ENCODE data around the gene ADCY4. TPM values are rescaled to one million over a fixed set of nuclear protein-coding genes. Genes with fewer than 3 reads are reported as not detected.

Gene ADCY4
- total and polyA plus RNA-seq, 2 of the 13 experiments (the other 11 are each of a cell fraction or from before 2014, with no cell fraction given) = 0.03 TPM; not detected in 1

DNA sequence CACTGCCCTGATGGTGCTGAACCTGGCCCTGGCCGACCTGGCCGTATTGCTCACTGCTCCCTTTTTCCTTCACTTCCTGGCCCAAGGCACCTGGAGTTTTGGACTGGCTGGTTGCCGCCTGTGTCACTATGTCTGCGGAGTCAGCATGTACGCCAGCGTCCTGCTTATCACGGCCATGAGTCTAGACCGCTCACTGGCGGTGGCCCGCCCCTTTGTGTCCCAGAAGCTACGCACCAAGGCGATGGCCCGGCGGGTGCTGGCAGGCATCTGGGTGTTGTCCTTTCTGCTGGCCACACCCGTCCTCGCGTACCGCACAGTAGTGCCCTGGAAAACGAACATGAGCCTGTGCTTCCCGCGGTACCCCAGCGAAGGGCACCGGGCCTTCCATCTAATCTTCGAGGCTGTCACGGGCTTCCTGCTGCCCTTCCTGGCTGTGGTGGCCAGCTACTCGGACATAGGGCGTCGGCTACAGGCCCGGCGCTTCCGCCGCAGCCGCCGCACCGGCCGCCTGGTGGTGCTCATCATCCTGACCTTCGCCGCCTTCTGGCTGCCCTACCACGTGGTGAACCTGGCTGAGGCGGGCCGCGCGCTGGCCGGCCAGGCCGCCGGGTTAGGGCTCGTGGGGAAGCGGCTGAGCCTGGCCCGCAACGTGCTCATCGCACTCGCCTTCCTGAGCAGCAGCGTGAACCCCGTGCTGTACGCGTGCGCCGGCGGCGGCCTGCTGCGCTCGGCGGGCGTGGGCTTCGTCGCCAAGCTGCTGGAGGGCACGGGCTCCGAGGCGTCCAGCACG, 18.9 kb downstream of the ADCY4 start (continued):
- TF ChIP-seq, protein P1, sequence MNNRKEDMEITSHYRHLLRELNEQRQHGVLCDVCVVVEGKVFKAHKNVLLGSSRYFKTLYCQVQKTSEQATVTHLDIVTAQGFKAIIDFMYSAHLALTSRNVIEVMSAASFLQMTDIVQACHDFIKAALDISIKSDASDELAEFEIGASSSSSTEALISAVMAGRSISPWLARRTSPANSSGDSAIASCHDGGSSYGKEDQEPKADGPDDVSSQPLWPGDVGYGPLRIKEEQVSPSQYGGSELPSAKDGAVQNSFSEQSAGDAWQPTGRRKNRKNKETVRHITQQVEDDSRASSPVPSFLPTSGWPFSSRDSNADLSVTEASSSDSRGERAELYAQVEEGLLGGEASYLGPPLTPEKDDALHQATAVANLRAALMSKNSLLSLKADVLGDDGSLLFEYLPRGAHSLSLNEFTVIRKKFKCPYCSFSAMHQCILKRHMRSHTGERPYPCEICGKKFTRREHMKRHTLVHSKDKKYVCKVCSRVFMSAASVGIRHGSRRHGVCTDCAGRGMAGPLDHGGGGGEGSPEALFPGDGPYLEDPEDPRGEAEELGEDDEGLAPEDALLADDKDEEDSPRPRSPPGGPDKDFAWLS (CRISPR knock-in tag; IDR thresholded peaks at IDR 0.05; ENCODE audit: borderline replicate concordance) = peak; percentile 31; the same call in 1 of the 2 replicates
- TF ChIP-seq ZNF343 (CRISPR knock-in tag; IDR thresholded peaks at IDR 0.05) = peak; percentile 99
- no peak for TF ChIP-seq BHLHE40 (IDR thresholded peaks at IDR 0.05; ENCODE audit: low read length)
- TF ChIP-seq ZSCAN31 (CRISPR knock-in tag; IDR thresholded peaks at IDR 0.05; ENCODE audit: low read depth) = peak; percentile 93
- TF ChIP-seq SIX1 (CRISPR knock-in tag; IDR thresholded peaks at IDR 0.05; ENCODE audit: borderline replicate concordance) = no peak
- TF ChIP-seq, protein P2, sequence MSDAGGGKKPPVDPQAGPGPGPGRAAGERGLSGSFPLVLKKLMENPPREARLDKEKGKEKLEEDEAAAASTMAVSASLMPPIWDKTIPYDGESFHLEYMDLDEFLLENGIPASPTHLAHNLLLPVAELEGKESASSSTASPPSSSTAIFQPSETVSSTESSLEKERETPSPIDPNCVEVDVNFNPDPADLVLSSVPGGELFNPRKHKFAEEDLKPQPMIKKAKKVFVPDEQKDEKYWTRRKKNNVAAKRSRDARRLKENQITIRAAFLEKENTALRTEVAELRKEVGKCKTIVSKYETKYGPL (CRISPR knock-in tag; IDR thresholded peaks at IDR 0.05) = peak; percentile 90; the same call in 1 of the 2 replicates
- peak; percentile 99 for TF ChIP-seq KLF6 (CRISPR knock-in tag; IDR thresholded peaks at IDR 0.05)
- TF ChIP-seq ZNF232 (CRISPR knock-in tag; IDR thresholded peaks at IDR 0.05; ENCODE audit: borderline replicate concordance) = peak; percentile 99
- TF ChIP-seq, protein P3, sequence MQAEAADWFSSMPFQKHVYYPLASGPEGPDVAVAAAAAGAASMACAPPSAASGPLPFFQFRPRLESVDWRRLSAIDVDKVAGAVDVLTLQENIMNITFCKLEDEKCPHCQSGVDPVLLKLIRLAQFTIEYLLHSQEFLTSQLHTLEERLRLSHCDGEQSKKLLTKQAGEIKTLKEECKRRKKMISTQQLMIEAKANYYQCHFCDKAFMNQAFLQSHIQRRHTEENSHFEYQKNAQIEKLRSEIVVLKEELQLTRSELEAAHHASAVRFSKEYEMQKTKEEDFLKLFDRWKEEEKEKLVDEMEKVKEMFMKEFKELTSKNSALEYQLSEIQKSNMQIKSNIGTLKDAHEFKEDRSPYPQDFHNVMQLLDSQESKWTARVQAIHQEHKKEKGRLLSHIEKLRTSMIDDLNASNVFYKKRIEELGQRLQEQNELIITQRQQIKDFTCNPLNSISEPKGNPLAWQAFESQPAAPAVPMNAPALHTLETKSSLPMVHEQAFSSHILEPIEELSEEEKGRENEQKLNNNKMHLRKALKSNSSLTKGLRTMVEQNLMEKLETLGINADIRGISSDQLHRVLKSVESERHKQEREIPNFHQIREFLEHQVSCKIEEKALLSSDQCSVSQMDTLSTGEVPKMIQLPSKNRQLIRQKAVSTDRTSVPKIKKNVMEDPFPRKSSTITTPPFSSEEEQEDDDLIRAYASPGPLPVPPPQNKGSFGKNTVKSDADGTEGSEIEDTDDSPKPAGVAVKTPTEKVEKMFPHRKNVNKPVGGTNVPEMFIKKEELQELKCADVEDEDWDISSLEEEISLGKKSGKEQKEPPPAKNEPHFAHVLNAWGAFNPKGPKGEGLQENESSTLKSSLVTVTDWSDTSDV (CRISPR knock-in tag; IDR thresholded peaks at IDR 0.05) = peak; percentile 90
- peak; percentile 96 for TF ChIP-seq AGO2 (optimal IDR thresholded peaks at IDR 0.05; ENCODE audit: low read depth, low read length)
- peak; percentile 85 for TF ChIP-seq WIZ (CRISPR knock-in tag; IDR thresholded peaks at IDR 0.05)
- TF ChIP-seq, protein P4, sequence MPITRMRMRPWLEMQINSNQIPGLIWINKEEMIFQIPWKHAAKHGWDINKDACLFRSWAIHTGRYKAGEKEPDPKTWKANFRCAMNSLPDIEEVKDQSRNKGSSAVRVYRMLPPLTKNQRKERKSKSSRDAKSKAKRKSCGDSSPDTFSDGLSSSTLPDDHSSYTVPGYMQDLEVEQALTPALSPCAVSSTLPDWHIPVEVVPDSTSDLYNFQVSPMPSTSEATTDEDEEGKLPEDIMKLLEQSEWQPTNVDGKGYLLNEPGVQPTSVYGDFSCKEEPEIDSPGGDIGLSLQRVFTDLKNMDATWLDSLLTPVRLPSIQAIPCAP (CRISPR knock-in tag; IDR thresholded peaks at IDR 0.05; ENCODE audit: low read depth) = peak; percentile 93; the same call in 1 of the 2 replicates
- TF ChIP-seq MLLT10 (CRISPR knock-in tag; IDR thresholded peaks at IDR 0.05) = peak; percentile 70; the same call in 1 of the 2 replicates
- peak; percentile 100 for TF ChIP-seq ZNF766 (CRISPR knock-in tag; IDR thresholded peaks at IDR 0.05; ENCODE audit: borderline replicate concordance)
- TF ChIP-seq, protein P5, sequence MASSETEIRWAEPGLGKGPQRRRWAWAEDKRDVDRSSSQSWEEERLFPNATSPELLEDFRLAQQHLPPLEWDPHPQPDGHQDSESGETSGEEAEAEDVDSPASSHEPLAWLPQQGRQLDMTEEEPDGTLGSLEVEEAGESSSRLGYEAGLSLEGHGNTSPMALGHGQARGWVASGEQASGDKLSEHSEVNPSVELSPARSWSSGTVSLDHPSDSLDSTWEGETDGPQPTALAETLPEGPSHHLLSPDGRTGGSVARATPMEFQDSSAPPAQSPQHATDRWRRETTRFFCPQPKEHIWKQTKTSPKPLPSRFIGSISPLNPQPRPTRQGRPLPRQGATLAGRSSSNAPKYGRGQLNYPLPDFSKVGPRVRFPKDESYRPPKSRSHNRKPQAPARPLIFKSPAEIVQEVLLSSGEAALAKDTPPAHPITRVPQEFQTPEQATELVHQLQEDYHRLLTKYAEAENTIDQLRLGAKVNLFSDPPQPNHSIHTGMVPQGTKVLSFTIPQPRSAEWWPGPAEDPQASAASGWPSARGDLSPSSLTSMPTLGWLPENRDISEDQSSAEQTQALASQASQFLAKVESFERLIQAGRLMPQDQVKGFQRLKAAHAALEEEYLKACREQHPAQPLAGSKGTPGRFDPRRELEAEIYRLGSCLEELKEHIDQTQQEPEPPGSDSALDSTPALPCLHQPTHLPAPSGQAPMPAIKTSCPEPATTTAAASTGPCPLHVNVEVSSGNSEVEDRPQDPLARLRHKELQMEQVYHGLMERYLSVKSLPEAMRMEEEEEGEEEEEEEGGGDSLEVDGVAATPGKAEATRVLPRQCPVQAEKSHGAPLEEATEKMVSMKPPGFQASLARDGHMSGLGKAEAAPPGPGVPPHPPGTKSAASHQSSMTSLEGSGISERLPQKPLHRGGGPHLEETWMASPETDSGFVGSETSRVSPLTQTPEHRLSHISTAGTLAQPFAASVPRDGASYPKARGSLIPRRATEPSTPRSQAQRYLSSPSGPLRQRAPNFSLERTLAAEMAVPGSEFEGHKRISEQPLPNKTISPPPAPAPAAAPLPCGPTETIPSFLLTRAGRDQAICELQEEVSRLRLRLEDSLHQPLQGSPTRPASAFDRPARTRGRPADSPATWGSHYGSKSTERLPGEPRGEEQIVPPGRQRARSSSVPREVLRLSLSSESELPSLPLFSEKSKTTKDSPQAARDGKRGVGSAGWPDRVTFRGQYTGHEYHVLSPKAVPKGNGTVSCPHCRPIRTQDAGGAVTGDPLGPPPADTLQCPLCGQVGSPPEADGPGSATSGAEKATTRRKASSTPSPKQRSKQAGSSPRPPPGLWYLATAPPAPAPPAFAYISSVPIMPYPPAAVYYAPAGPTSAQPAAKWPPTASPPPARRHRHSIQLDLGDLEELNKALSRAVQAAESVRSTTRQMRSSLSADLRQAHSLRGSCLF (CRISPR knock-in tag; IDR thresholded peaks at IDR 0.05; ENCODE audit: borderline replicate concordance) = peak; percentile 97
- peak; percentile 92 for TF ChIP-seq ZFYVE20 (CRISPR knock-in tag; IDR thresholded peaks at IDR 0.05; ENCODE audit: borderline replicate concordance, low read depth)

Measured in HepG2 (cell line).